Loucy (cell line): ENCODE data around the gene RPS5.

ENCODE experiments used
- EZH2phosphoT487 ChIP-seq: fragments of 200-600 bp; IDR thresholded peaks from 2 replicates; pipeline ENCODE4 v1.6.1; 2018; ENCODE audit warnings: antibody characterized with exemption, mild to moderate bottlenecking, moderate library complexity, borderline replicate concordance
- TF ChIP-seq, protein P1 (sequence below): fragments of 200-600 bp; sonication (generic); conservative IDR thresholded peaks from 2 replicates; pipeline ENCODE4 v1.5.1; 2014; ENCODE audit warnings: mild to moderate bottlenecking, antibody characterized with exemption, low read length

DNA sequence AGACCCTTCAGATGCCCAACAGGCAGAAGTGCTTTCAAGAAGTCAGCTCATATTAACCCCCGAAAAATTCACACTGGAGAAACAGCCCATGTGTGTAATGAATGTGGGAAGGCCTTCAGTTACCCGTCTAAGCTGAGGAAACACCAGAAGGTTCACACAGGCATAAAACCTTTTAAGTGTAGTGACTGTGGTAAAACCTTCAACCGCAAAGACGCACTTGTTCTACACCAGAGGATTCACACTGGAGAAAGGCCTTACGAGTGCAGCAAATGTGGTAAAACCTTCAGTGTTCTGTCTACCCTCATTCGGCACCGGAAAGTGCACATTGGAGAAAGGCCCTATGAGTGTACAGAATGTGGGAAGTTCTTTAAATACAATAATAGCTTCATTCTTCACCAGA, 30.0 kb downstream of the RPS5 start:
- TF ChIP-seq, protein P1, sequence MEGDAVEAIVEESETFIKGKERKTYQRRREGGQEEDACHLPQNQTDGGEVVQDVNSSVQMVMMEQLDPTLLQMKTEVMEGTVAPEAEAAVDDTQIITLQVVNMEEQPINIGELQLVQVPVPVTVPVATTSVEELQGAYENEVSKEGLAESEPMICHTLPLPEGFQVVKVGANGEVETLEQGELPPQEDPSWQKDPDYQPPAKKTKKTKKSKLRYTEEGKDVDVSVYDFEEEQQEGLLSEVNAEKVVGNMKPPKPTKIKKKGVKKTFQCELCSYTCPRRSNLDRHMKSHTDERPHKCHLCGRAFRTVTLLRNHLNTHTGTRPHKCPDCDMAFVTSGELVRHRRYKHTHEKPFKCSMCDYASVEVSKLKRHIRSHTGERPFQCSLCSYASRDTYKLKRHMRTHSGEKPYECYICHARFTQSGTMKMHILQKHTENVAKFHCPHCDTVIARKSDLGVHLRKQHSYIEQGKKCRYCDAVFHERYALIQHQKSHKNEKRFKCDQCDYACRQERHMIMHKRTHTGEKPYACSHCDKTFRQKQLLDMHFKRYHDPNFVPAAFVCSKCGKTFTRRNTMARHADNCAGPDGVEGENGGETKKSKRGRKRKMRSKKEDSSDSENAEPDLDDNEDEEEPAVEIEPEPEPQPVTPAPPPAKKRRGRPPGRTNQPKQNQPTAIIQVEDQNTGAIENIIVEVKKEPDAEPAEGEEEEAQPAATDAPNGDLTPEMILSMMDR = no peak
- TF ChIP-seq EZH2phosphoT487 = no peak
